RKO (cell line): ENCODE data around the gene NPY4R2.
"Not testable (repeated sequence)": the region's sequence is repeated elsewhere in the genome, so short reads cannot be mapped to it uniquely, and the experiment has no call there.

ENCODE experiments used
- DNase-seq: peaks from one replicate; pipeline ENCODE4 v3.0.0-alpha.2; 2016; ENCODE audit warnings: low spot score

NPY4R2 gene, protein sequence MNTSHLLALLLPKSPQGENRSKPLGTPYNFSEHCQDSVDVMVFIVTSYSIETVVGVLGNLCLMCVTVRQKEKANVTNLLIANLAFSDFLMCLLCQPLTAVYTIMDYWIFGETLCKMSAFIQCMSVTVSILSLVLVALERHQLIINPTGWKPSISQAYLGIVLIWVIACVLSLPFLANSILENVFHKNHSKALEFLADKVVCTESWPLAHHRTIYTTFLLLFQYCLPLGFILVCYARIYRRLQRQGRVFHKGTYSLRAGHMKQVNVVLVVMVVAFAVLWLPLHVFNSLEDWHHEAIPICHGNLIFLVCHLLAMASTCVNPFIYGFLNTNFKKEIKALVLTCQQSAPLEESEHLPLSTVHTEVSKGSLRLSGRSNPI

DNA sequence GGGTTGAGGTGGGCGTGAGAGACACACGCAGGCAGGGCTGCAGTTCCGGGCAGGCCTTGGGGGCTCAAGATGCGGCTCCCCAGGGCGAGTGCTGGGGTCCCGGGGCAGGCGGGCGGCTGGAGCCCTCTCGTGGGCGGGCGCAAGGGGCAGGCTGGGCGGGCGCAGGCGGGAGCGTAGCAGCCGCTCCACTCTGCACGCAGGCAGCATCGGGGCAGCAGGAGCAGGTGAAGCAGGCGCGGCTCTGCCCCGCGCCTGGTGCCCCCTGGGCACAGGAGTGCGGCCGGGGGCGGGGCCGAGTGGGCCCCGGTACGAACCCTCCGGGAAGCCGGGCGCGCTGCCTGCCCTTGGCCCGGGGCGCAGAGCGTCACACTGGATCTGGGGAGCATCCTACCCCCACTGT lies at the start of gene NPY4R2:
Gene NPY4R2, plus strand, starts transcription at position 188 of the 400 bp plus-strand sequence. CDS start 3,326 bp downstream, outside the sequence.
- DNase-seq, result not testable (repeated sequence)

GRCh38 chr10:47870887-47871286 lies 47.6 kb upstream of the NPY4R2 start:
- DNase-seq, result not testable (repeated sequence)

DNA sequence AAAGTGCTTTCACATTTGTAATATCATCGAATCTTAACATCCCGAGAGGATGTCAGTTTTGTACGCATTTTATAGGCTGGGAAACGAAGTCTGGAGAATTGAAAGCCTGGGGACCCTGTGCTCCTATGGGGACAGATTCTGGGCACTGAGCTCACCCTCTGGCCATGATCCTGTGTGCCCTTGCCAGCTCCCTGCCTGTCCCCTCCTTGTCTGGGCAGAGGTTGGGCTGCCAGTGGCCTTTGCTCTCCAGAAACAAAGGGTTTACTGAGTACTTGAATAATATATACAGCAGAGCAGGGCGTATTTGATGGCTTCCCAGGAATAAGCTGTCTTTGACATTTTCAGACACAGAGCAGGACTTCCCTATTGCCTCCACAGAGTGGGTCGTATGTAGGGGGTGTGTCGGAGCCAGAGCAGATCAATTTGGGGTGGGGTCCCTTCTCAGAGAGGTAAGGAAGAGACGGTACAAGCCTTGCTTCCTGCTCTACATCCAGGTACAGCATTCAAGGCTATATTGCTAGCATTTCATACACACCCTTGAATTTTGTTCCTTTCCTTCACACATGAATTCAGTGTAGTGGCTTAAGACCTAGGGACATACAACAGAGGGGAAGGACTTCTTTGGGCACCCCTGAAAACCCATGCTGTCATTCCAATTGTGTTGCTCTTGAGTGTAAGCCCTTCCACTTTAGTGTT lies 46.8 kb upstream of the NPY4R2 start:
- DNase-seq, result not testable (repeated sequence)

- DNase-seq, result not testable (repeated sequence)
Measured at GRCh38 chr10:47872236-47872635, 46.2 kb upstream of the NPY4R2 start.

DNA sequence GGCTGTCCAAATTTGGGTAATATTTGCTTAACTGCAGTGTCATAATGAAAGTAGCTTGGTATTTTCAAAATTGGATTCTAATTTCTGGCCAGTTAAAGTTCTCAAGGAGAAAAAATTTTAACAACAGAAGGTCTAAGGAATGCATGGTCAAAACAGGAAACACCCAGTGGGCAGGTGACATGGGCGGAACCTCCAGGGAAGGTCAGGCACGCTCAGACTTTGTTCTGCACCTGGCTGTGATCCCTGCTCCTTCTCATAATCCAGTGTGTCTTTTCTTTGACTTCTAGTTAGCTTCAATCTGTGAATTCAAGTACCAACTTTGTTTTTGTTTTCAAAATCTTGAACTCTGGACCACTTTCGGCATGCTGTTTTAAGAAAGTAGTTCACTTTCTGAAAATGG lies 34.2 kb upstream of the NPY4R2 start:
- not testable (repeated sequence) for DNase-seq

GRCh38 chr10:47884934-47885333 lies 33.5 kb upstream of the NPY4R2 start:
- not testable (repeated sequence) for DNase-seq

GRCh38 chr10:47886356-47886755 lies 32.1 kb upstream of the NPY4R2 start:
- DNase-seq, result not testable (repeated sequence)

DNA sequence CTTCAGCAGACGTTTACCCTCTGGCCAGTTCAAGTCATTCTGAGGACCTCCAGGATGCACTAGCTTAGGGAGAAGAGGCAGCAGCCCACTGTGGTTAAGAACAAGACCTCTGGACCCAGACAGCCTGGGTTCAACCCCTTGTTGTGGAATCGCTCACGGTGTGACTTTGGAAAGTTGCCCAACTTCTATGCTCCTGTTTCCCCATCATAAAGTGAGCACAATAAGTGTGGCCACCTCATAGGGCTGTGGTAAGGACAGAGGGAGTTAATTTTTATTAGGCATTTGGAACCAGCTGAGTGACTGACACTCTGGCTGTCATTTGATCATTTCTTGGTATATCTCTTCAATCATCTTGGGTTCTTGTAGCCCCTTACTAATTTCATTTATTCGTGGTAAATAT lies 31.6 kb upstream of the NPY4R2 start:
- not testable (repeated sequence) for DNase-seq

GRCh38 chr10:47890737-47891136 lies 27.7 kb upstream of the NPY4R2 start:
- DNase-seq, result not testable (repeated sequence)

DNA sequence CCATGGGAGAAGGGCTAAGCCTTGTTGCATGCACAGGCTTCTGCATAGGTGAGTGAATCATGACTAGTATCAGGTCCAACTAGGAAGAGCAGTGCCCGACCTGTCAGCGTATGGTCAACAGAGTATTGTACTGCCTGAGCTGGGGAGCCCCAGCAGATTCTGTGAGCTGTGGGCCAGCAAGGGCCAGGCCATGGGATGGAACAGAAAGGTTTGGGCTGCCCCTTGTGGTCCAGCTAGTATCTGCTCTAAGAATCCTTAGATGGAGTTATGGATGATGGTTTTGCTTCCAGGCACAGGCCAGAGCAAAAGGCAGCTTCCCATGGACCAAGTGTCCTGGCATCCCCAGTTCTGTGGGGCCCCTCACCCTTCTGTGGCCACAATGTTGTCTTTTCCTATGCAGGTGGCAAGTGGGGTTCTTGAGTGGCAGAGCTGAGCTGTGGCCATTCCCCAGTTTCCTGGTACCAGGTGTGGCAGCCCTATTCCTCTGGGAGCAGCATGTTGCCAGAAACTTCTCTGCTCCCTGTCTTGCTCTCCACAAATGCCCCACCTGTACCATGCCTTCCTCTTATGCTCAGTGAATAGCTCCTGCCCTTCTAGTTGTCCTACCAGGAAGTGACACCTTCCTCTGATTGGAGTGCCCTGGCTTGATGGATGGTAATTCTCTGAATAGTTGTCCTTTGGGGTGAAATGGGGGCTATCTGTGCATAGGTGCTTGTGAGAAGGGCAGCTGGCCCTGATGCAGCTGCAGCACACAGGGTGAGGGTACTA lies 25.8 kb upstream of the NPY4R2 start:
- DNase-seq, result not testable (repeated sequence)

DNA sequence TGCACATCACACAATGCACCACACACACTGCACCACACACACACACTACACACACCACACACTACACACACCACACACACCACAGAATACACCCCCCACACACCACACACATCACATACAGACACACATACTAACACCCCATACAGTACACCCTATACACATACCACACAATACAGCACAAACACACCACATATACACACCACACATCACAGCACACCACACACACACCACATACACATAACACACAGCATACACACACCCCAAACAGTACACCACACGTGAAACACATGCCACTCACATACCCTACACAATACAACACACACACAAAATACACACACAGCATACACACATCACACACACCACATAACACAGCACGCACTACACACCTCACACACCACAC lies 23.9 kb upstream of the NPY4R2 start:
- not testable (repeated sequence) for DNase-seq

DNA sequence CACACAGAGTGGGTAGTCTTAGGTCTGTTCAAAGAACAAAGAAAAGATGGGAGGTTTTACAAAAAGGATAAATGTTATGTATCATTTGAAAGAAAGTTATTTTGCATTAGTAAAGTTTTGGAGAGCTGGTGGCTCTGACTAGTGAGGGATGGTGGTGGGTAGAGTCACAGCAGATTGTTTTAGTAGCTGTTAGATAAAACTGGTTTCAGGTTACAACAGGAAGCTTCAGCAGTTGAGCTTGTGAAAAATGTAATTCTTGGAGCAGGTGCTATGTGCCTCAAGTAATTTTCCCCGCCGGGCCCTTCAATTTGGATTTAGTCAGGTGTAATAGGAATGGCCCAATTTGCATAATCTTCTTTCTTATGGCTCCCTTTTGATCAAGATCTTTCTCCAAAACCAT lies 20.6 kb upstream of the NPY4R2 start:
- not testable (repeated sequence) for DNase-seq

DNA sequence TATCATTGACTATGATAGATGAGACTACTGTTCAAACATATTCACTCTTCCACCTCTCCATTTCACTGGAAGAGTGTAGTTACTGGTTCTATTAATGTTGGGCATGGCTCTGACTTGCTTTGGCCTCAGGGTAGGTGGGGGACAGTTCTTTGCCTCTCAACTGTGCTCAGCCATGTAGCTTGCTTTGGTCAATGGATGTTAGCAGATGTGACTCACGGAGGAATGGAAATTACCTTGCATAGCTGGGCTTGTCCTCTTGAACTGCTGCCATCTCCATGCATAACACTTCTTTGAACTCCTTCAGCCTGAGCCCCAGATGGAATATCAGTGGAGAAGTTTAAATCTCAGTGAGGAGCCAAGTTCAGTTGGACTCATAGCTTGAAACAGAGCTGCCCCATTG lies 9.1 kb upstream of the NPY4R2 start:
- DNase-seq, result not testable (repeated sequence)

DNA sequence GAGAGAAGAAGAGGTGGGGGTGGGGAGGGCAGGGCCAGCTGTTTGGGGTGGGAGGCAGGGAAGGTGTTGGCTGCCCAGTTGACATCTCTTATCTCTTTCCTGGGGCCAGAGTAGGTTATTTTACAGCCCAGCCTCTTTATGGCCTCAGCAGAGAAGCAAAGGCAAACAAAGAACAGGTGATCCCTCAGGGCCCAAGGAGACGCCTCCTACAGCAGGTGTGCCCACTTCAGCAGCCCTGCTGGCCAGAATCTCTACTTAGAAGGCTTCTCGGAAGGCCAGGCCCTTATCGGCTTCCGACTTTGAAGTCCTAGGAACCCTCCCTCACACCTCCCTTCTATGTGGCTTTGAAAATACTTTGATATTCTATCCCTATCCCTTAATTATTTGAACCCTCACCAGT lies 8.0 kb upstream of the NPY4R2 start:
- DNase-seq, result not testable (repeated sequence)

- DNase-seq, result not testable (repeated sequence)
Measured at GRCh38 chr10:47914052-47914451, 4.4 kb upstream of the NPY4R2 start.

GRCh38 chr10:47915849-47916548 lies 2.5 kb upstream of the NPY4R2 start:
- not testable (repeated sequence) for DNase-seq

- not testable (repeated sequence) for DNase-seq
Measured at GRCh38 chr10:47920610-47921009, 2.1 kb downstream of the NPY4R2 start.

DNA sequence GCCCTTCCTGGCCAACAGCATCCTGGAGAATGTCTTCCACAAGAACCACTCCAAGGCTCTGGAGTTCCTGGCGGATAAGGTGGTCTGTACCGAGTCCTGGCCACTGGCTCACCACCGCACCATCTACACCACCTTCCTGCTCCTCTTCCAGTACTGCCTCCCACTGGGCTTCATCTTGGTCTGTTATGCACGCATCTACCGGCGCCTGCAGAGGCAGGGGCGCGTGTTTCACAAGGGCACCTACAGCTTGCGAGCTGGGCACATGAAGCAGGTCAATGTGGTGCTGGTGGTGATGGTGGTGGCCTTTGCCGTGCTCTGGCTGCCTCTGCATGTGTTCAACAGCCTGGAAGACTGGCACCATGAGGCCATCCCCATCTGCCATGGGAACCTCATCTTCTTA lies 4.0 kb downstream of the NPY4R2 start:
- not testable (repeated sequence) for DNase-seq

GRCh38 chr10:47924628-47925027 lies 6.2 kb downstream of the NPY4R2 start:
- not testable (repeated sequence) for DNase-seq

GRCh38 chr10:47927147-47927916 lies 8.9 kb downstream of the NPY4R2 start:
- not testable (repeated sequence) for DNase-seq

GRCh38 chr10:47928225-47928624 lies 9.8 kb downstream of the NPY4R2 start:
- not testable (repeated sequence) for DNase-seq
